Stimulated activated CD8-positive, alpha-beta memory T cell treated with anti-CD3 and anti-CD28 coated beads, Interleukin-15, amount 100 ng/mL, for 1 hour (primary cell): ENCODE data around the gene ANKRD40.
"Not testable (repeated sequence)": the region's sequence is repeated elsewhere in the genome, so short reads cannot be mapped to it uniquely, and the experiment has no call there.

Source experiments
- DNase-seq: peaks from one replicate; pipeline ENCODE4 v3.0.0-alpha.2; 2020; ENCODE audit warnings: low read depth

The ANKRD40 gene

DNA sequence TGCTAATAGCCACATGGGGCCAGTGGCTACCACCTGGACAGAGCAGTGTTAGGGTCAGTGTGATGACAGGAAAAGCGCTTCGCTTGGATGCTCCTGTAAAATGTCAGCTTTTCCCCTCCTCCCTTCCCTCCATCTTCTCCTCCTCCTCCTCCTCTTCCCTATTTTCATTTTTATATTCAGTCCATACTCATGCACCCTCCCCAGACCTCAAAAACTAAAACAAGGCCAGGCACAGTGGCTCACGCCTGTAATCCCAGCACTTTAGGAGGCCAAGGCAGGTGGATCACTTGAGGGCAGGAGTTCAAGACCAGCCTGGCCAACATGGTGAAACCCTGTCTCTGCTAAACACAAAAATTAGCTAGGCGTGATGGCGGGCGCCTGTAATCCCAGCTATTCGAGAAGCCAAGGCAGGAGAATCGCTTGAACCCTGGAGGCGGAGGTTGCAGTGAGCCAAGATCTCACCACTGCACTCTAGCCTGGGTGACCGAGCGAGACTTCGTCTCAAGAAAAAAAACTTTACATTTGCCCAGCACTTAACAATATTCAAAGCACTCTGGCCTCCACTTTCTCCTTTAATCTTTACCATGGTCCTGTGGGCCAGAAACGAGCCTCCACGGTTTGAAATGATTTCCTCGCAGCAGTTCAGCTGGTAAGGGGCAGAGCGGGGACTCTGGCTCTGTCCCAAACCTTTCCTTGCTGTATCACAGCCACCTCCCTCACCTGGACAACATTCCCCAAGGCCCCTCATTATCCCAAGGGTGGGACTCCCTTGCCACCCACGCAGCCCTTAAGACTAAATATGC, 21.8 kb downstream of the ANKRD40 start:
- DNase-seq = no peak

DNA sequence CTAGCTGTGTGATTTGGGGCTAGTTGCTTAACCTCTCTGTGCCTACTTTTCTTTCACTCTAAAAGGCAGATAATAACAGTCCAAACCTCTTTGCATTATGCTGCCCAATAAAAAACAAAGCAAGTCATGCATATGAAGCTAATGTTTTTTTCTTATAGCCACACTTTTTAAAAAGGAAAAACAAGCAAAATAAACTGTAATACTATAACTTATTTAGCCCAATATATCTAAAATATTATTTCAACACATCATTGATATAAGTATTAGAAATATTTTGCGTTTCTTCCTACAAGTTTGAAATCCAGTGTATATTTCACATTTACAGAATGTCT, 22.4 kb downstream of the ANKRD40 start:
- DNase-seq = no peak

DNA sequence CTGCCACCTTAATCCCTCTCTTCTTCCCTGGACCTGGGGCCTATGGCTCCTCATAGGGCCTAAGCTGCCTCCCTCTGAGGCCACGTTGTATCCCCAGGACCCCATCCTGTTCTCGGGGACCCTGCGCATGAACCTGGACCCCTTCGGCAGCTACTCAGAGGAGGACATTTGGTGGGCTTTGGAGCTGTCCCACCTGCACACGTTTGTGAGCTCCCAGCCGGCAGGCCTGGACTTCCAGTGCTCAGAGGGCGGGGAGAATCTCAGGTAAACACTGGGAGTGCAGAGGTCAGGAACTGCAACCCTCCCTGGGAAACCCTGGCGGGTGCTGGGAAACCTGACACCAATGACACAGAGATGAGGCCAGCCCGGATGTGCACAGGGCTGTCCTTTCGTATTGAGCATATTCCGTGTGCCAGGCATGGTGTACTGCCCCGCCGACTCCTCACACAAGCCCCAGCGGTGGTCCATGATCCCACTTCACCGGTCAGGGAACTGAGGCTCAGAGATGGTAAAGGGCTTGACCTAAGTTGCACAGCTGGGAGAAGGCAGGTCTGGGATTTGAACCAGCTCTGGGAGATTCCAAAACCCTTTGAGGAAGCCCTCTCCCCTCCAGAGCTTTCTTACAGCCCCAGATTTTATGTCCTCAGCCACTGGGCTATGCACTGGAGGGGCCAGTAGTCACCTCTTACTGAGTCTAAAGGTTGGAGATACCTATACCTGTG, 22.9 kb downstream of the ANKRD40 start:
- no peak for DNase-seq

DNA sequence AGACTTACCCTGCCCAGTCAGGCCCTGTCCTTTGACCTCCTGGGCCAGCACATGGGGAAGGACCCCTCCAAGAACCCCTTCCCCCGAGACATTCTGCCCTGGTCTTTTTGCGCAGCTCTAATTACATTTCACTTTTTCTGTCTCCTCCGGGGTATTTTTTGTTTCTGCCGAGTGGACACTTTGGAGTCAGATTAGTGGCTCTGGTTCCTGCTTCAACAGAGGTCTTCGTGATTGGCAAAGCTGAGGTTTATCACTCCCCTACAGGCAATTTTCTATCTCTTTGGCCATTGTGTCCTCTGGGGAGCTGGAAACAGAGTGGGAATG, 23.5 kb downstream of the ANKRD40 start:
- no peak for DNase-seq

DNA sequence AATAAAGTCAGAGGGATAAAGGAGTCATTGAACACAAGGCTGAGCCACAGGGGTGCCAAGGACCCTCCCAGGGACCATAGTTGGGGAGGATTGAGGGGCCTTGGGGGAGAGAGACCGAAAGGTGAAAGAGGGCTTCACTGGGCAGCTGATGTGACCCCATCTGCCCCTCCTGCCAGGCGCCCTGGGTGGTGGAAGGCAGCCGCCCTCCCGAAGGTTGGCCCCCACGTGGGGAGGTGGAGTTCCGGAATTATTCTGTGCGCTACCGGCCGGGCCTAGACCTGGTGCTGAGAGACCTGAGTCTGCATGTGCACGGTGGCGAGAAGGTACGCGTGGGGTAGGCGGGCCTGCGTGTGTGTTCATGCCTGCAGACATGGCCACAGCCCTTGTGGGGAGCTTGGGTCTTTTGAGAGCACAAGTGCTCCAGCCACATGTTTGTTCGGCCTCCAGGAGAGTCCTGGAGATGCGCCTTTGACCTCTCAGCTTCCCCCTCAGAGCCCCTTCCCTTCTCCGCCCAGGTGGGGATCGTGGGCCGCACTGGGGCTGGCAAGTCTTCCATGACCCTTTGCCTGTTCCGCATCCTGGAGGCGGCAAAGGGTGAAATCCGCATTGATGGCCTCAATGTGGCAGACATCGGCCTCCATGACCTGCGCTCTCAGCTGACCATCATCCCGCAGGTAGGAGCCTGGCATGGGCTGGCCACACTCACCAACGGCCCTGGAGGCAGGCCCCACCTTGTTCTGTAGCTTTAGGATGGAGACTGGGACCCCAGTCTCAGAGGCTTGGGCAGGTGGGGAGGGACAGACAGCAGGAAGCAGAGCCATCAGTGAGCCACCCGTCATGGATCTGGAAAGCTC, 24.1 kb downstream of the ANKRD40 start:
- no peak for DNase-seq

DNA sequence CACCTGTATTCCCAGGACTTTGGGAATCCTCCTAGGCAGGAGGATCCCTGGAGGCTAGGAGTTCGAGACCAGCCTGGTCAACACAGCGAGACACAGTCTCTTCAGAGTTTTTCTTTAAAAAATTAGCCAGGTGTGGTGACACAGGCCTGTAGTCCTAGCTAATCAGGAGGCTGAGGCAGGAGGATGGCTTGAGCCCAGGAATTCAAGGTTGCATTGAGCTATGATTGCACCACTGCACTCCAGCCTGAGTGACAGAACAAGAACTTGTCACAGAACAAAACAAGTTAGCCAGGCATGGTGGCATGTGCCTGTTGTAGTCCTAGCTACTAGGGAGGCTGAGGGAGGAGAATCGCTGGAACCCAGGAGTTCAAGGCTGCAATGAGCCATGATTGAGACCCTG, 24.8 kb downstream of the ANKRD40 start:
- DNase-seq = no peak

DNA sequence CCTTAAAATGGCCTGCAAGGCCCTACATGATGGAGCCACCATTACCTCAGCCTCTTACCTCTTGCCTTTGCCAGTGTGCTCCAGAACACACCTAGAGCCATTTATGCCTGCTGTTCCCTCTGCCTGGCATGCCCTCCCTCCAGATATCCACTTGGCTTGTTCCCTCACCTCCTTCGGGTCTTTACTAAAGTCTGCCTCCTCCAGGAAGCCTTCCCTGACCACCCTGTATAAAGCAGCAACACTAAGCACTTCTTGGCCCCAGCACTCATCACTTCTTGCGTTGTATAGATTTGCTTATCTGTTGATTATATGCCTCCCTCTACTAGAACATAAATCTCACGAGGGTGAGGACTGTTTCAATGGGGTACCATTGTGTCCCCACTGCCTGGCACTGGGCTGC, 25.3 kb downstream of the ANKRD40 start:
- DNase-seq = no peak

DNA sequence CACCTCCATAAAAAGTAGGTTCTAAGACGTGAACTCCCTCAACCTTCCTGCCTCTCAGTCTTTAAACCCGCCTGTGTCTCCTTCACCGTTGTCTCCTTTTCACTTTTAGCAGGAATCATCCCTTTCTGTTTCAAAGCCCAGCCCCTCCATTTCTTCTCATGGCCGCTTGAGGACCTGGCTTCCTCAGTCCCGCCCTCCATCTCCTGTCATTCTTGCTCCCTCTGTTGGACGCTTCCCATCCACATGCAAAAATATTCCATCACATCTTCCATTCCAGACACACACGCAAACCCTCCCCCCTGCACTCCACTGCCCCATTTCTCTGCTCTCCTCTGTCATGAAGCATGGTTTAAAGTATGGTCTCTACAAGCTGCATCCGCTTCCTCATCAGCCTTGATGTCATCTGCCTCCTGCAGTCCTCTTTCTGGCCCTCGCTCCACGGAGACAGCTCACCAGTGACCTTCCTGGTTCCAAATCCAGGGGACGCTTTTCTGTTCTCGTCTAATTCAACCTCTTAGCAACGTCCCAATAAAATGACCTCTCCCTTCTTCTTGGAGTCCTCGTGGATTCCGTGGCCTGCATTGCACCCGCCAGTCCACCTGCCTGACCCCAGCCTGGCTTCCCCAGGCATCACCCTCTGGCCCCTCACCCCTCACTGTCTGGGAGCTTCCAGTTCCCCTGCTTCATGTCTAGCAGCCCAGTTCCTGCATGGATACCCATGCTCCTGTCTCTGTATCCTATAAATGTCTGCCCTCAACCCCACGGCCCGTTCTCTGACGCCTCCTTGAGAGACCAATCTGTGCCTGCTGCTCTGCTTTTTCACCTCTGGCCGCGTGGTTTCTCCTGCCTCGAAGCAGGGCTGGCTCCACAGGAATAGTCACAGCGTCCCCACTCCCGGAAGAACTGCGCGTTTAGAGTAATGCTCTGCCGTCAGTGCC, 26.2 kb downstream of the ANKRD40 start:
- DNase-seq = no peak

DNA sequence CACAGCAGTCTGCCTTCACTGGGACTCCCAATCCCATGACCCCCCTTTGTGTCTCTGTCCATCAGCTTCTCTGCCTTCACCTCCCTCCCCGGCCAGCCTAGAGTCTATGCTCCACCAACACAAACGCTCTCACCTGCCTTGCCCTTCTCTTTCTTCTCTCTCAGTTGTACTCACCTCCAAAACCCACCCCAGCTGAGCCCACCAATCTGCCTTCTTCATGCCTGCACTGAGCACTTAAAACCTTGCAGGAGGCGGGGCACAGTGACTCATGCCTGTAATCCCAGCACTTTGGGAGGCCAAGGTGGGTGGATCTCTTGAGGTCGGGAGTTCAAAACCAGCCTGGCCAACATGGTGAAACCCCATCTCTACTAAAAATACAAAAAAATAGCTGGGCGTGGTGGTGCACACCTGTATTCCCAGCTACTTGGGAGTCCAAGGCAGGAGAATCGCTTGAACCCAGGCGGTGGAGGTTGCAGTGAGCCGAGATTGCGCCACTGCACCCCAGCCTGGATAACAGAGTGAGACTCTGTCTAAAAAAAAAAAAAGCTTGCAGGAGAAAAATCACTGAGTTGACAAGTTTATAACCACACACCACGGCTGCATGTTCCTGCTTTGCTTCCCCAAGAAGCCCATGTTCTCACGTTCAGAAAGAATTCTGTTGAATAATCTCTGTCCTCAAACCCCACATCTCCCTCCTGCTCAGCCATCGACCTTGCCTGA, 27.0 kb downstream of the ANKRD40 start:
- DNase-seq = not testable (repeated sequence)

DNA sequence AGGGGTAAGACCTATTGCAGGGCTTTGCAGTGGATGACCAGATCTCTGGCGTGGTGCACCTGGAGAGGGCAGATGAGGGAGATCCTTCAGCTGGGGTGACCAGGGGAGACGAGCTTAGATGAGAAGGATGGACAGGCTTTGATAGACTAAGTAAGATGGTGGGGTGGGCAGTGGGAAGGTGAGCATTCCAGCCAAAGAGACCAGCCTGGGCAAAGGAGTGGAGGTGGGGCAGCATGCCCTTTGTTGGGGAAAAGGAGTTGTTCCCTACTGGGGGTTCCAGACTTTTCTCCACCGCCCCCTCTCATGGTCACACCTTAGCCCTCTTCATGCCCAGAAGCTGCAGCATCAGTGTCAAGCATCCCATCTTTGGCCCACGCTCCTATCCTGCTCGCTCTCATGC, 27.6 kb downstream of the ANKRD40 start:
- DNase-seq = no peak

DNA sequence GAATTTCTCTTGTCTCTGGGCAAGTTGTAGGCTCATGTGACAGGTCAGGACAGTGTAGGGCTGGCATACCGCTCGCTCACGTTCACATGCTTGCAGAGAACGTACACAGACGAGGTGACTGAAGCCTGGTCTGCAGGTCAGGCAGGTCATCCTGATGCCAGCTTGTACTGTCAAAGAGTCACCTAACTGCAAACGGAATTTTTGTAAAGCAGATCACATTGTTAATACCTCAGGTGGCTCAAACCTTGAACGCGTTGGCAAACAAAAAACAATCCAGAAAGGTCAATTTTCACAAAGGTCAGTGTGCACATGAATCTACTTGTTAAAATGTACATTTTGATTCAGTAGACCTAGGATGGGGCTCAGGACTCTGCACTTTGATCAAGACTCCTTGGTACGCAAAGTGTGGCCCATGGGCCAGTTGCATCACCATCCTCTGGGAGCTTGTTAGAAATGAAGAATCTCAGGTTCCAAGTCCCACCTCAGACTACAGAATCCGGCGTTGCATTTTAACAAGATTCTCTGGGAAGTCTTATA, 28.6 kb downstream of the ANKRD40 start:
- no peak for DNase-seq

DNA sequence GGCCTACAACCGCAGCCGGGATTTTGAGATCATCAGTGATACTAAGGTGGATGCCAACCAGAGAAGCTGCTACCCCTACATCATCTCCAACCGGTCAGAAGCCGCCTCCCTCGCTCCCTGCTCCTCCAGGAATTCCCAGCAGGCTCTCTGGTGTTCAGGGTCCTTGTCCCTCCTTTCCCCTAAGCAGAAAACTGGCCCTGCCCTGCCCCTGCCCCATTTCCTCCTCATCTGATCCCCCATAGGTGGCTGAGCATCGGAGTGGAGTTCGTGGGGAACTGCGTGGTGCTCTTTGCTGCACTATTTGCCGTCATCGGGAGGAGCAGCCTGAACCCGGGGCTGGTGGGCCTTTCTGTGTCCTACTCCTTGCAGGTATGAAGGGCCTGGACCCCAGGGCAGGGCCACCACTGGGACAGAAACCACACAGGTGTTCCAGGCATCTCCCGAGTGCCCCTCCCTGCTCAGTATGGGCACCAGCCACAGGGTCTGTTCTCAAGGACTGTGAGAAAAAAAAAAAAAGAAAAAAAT, 29.8 kb downstream of the ANKRD40 start:
- DNase-seq = no peak

DNA sequence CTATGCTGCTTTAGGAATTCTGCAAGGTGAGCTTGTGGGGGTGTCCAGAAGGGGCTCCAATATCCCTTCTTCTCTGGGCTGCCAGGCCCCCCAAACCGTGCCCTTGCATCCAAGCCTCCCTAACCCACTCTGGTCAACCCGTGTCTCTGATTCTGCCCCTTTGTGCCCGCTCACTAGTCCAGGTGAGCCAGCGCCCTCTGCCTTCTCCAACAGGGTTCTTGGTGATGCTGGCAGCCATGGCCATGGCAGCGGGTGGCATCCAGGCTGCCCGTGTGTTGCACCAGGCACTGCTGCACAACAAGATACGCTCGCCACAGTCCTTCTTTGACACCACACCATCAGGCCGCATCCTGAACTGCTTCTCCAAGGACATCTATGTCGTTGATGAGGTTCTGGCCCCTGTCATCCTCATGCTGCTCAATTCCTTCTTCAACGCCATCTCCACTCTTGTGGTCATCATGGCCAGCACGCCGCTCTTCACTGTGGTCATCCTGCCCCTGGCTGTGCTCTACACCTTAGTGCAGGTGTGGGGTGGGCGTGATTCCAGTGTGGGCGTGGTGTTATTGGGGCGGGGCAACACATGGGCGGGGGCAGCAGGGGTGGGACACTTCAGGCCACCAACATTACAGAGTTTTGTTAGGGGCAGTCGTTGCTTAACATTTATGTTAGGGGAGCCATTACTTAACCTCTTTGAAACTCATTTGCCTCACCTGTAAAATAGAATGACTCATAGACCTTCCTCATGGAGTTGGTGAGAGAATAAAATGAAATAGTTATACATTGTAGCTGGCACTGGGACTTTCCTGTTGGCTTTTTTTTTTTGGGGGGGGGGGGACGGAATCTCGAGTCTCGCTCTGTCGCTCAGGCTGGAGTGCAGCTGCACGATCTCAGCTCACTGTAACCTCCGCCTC, 31.4 kb downstream of the ANKRD40 start:
- DNase-seq = no peak

DNA sequence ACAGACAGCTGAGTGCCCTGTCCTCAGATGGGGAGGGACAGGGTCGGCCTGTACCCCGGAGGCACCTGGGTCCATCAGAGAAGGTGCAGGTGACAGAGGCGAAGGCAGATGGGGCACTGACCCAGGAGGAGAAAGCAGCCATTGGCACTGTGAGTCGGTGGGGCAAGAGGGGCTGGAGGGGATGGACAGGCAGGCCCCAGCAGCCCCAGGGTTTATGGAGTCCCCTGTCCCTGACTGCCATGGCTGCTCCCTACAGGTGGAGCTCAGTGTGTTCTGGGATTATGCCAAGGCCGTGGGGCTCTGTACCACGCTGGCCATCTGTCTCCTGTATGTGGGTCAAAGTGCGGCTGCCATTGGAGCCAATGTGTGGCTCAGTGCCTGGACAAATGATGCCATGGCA, 32.1 kb downstream of the ANKRD40 start:
- no peak for DNase-seq

DNA sequence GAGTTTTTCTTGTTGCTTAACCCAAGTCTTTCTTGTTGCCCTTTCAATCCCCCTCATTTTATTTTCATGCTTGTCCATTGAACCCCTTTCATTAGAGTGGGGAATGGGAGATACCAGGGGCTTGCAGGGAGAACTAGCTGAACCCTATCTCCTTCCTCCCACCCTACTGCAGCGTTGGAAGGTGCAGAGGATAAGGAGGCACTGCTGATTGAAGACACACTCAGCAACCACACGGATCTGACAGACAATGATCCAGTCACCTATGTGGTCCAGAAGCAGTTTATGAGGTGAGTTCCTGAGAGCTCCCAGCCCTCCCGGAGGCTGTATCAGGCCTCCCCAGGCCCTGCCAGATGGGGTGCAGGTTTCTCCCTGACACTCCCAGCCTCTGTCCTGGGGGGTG, 32.5 kb downstream of the ANKRD40 start:
- DNase-seq = no peak

DNA sequence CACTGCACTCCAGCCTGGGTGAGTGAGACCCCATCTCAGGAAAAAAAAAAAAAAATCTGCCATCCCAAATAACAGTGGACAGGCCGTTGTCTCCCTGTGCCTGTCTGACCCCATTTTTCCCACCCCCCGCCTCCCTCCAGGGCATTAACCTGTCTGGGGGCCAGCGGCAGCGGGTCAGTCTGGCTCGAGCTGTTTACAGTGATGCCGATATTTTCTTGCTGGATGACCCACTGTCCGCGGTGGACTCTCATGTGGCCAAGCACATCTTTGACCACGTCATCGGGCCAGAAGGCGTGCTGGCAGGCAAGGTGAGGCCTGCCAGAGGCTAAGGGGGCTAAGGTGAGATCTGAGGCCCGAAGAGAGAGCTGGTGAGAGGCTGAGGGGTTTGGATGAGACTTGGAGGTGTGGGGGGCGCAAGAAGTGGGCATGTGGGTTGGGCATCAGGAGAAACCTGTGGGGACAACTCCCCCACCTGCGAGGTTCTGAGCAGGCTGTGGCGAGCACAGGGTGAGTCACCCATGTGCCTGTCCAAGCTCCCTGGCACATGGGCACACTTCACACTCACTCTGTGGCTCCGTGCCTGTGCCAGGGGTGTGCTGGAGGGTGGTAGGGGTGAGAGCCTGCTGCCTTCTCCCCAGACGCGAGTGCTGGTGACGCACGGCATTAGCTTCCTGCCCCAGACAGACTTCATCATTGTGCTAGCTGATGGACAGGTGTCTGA, 34.7 kb downstream of the ANKRD40 start:
- no peak for DNase-seq

DNA sequence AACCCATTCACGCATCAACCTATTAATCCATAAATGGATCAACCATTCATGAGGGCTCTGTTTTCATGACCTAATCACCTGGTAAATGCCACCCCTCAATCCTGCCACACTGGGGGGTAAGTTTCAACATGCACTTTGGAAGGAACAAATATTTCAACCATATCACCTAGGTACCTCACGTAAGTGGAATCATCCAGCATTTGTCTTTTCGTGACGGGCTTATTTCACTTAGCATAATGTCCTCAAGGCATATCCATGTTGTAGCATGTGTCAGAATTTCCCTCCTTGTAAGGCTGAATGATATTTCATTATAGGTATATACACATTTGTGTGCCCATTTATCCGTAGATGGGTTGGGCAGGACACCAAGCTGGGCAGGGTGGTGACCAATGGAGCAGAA, 35.6 kb downstream of the ANKRD40 start:
- DNase-seq = no peak

DNA sequence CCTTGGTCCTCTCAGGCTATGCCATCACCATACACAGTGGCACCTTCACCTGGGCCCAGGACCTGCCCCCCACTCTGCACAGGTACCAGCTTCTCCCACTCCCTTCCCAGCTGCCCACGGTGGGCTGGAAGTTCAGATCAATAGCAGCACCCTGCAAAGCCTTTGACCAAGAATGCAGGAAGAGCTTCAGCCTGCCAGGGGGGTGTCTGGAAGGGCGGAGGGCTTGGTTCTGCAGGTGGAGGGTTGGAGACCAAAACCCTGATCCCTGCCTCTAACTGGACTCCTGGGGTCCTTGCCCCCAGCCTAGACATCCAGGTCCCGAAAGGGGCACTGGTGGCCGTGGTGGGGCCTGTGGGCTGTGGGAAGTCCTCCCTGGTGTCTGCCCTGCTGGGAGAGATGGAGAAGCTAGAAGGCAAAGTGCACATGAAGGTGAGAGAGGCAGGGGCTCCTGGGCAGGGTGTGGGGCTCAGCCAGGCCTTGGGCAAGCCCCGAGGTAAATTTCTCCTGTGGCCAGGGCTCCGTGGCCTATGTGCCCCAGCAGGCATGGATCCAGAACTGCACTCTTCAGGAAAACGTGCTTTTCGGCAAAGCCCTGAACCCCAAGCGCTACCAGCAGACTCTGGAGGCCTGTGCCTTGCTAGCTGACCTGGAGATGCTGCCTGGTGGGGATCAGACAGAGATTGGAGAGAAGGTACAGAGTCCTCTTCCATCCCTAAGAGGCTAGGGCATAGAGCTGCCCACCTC, 38.7 kb downstream of the ANKRD40 start:
- no peak for DNase-seq
